Vagina (tissue), 2 donors: ENCODE measurements around the gene XRCC5. TPM values are rescaled to one million over a fixed set of nuclear protein-coding genes. Genes with fewer than 3 reads are reported as not detected.

Experiments used
- DNase-seq, 2 donors: peaks; one replicate each; pipeline ENCODE4 v3.0.0-alpha.2; 2017; ENCODE audit errors: extremely low spot score in 2 of 2
- H3K27ac ChIP-seq: fragments of 200-600 bp; sonication (generic); one replicate; pipeline ENCODE4 v1.5.1; 2019
- H3K27me3 ChIP-seq: fragments of 200-600 bp; sonication (generic); one replicate; pipeline ENCODE4 v1.5.1; 2019
- H3K36me3 ChIP-seq, 2 donors: fragments of 200-600 bp; sonication (generic); one replicate each; pipeline ENCODE4 v1.5.1; 2017 to 2019
- H3K4me1 ChIP-seq: fragments of 200-600 bp; sonication (generic); one replicate; pipeline ENCODE4 v1.5.1; 2019
- H3K4me3 ChIP-seq, 2 donors: fragments of 200-600 bp; sonication (generic); 1 replicate in 1 of 2; 2 replicates in 1 of 2; pipeline ENCODE4 v1.5.1; 2016 to 2019
- H3K9me3 ChIP-seq: fragments of 200-600 bp; sonication (generic); one replicate; pipeline ENCODE4 v1.5.1; 2019
- POLR2A ChIP-seq, 2 donors: fragments of 450-650 bp; IDR thresholded peaks; one replicate each; pipeline ENCODE4 v1.6.1; 2017; ENCODE audit warnings: antibody characterized with exemption in 2 of 2, mild to moderate bottlenecking in 2 of 2, moderate library complexity in 2 of 2
- POLR2AphosphoS5 ChIP-seq, 2 donors: sonication (generic); formaldehyde crosslinking; IDR thresholded peaks; one replicate each; pipeline ENCODE4 v1.9.0; 2017; ENCODE audit warnings: antibody characterized with exemption in 2 of 2, mild to moderate bottlenecking in 2 of 2, low read depth in 1 of 2; ENCODE audit not compliant: insufficient read depth in 1 of 2
- intact Hi-C: fragments of 100-400 bp; cut with DNase I; formaldehyde crosslinking; loops from one replicate; pipeline ENCODE4 v1.15.1; 2023
- total RNA-seq: library from RNA; depleted of rRNA; stranded (reverse); fragments of >200 nt; gene quantifications from one replicate; pipeline ENCODE4 v1.2.3, GENCODE V29; 2016
- TF ChIP-seq, protein P1 (sequence below), 3 experiments: fragments of 450-650 bp in 2 of 3; fragments of 200-600 bp in 1 of 3; sonication (generic) in 1 of 3; IDR thresholded peaks; one replicate each; pipeline ENCODE4 v1.5.1; 2017 to 2019; ENCODE audit warnings: antibody characterized with exemption in 3 of 3, mild to moderate bottlenecking in 2 of 3, moderate library complexity in 2 of 3

The XRCC5 gene
- total RNA-seq, 1 donor from 2014 or later, result 118 TPM

GRCh38 chr2:216243026-216243425 lies 133.9 kb downstream of the XRCC5 start:
- intact Hi-C loops, result no loop called here
- H3K27ac ChIP-seq, result no peak overlapping the region
- H3K4me1 ChIP-seq, result no peaks in the 10 kb centered on the region
- H3K36me3 ChIP-seq, result no peaks in the 10 kb centered on the region
- H3K9me3 ChIP-seq, result no peaks in the 10 kb centered on the region
- no peaks in the 10 kb centered on the region for H3K27me3 ChIP-seq
- H3K4me3 ChIP-seq, result no peak overlapping the region
- TF ChIP-seq POLR2A (IDR thresholded peaks at IDR 0.05) (no peak), POLR2AphosphoS5 (IDR thresholded peaks at IDR 0.05; ENCODE audit: insufficient read depth in 1 of 2, low read depth in 1 of 2) (no peak)
- TF ChIP-seq, protein P1, sequence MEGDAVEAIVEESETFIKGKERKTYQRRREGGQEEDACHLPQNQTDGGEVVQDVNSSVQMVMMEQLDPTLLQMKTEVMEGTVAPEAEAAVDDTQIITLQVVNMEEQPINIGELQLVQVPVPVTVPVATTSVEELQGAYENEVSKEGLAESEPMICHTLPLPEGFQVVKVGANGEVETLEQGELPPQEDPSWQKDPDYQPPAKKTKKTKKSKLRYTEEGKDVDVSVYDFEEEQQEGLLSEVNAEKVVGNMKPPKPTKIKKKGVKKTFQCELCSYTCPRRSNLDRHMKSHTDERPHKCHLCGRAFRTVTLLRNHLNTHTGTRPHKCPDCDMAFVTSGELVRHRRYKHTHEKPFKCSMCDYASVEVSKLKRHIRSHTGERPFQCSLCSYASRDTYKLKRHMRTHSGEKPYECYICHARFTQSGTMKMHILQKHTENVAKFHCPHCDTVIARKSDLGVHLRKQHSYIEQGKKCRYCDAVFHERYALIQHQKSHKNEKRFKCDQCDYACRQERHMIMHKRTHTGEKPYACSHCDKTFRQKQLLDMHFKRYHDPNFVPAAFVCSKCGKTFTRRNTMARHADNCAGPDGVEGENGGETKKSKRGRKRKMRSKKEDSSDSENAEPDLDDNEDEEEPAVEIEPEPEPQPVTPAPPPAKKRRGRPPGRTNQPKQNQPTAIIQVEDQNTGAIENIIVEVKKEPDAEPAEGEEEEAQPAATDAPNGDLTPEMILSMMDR (IDR thresholded peaks at IDR 0.05), result no peak
- DNase-seq, result peak; percentile 42 to 61

DNA sequence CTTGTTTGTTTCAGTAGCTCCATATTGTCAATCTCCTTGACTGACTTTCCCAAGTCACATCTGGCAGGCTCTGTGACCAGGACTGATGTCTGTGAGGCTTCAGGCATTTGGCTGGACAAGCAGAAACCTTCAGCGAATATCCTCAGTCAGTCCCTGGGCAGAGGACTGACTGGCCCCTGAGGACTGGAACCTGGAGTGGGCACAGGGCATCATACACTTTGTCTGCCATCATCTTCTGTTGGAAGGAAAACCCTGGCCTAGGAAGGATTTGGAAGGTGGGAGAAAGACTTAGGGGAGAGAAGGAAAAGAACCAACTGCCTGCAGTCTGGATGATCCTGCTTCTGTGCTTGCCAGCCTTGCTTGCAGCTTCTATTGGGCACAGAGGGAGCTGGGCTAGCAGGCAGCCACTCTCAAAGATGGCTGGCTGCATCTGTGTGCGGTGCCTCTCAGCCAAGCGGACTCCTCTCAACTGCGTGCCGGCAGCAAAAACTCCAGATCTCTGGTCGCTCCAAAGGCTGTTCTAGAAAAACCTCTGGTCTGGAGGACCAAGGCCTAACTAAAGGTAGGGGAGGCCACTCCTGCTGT lies 136.3 kb downstream of the XRCC5 start:
- no peak overlapping the region for H3K4me3 ChIP-seq
- H3K9me3 ChIP-seq, result no peaks in the 10 kb centered on the region
- H3K27ac ChIP-seq, result no peak overlapping the region
- no peaks in the 10 kb centered on the region for H3K4me1 ChIP-seq
- TF ChIP-seq POLR2A (IDR thresholded peaks at IDR 0.05) (no peak), POLR2AphosphoS5 (IDR thresholded peaks at IDR 0.05; ENCODE audit: insufficient read depth in 1 of 2, low read depth in 1 of 2) (no peak)
- TF ChIP-seq, protein P1 (IDR thresholded peaks at IDR 0.05), result no peak
- H3K36me3 ChIP-seq, result no peaks in the 10 kb centered on the region
- peak; percentile 67 to 79 for DNase-seq
- H3K27me3 ChIP-seq, result no peaks in the 10 kb centered on the region
- intact Hi-C loops, result no loop called here

- Histone ChIP-seq H3K27me3 (no peaks in the 10 kb centered on the region), H3K9me3 (no peaks in the 10 kb centered on the region), H3K36me3 (no peaks in the 10 kb centered on the region), H3K4me1 (no peaks in the 10 kb centered on the region), H3K27ac (no peak overlapping the region), H3K4me3 (no peak overlapping the region)
- intact Hi-C loops, result no loop called here
- TF ChIP-seq POLR2A (IDR thresholded peaks at IDR 0.05) (no peak), POLR2AphosphoS5 (IDR thresholded peaks at IDR 0.05; ENCODE audit: insufficient read depth in 1 of 2, low read depth in 1 of 2) (no peak)
- no peak for DNase-seq
Observed at GRCh38 chr2:216246766-216247165, 137.6 kb downstream of the XRCC5 start.

Other genes with a start within 250 kb of the XRCC5 start
- 11.8 TPM for gene MREG, start 95.8 kb upstream of the XRCC5 start, total RNA-seq
- gene PECR, start 27.5 kb upstream of the XRCC5 start, total RNA-seq, result 13.0 TPM
- not detected for gene TMEM169, start 27.4 kb upstream of the XRCC5 start, total RNA-seq